Body of pancreas (tissue), 4 donors: ENCODE measurements around the gene DUS2.

Experiments
- POLR2A ChIP-seq, 3 donors: fragments of 450-650 bp; IDR thresholded peaks; one replicate each; pipeline ENCODE4 v1.6.1; 2016; ENCODE audit warnings: antibody characterized with exemption in 3 of 3, mild to moderate bottlenecking in 2 of 3
- TF ChIP-seq, protein P1 (sequence below), 7 experiments: fragments of 450-650 bp in 4 of 7; fragments of 200-600 bp in 3 of 7; sonication (generic) in 3 of 7; IDR thresholded peaks; one replicate each; pipeline ENCODE4 v1.5.1; 2016 to 2019; ENCODE audit warnings: antibody characterized with exemption in 7 of 7

GRCh38 chr16:68073902-68074760, 51.0 kb downstream of the DUS2 start:
- TF ChIP-seq, protein P1, sequence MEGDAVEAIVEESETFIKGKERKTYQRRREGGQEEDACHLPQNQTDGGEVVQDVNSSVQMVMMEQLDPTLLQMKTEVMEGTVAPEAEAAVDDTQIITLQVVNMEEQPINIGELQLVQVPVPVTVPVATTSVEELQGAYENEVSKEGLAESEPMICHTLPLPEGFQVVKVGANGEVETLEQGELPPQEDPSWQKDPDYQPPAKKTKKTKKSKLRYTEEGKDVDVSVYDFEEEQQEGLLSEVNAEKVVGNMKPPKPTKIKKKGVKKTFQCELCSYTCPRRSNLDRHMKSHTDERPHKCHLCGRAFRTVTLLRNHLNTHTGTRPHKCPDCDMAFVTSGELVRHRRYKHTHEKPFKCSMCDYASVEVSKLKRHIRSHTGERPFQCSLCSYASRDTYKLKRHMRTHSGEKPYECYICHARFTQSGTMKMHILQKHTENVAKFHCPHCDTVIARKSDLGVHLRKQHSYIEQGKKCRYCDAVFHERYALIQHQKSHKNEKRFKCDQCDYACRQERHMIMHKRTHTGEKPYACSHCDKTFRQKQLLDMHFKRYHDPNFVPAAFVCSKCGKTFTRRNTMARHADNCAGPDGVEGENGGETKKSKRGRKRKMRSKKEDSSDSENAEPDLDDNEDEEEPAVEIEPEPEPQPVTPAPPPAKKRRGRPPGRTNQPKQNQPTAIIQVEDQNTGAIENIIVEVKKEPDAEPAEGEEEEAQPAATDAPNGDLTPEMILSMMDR (IDR thresholded peaks at IDR 0.05) = no peak
- no peak for TF ChIP-seq POLR2A (IDR thresholded peaks at IDR 0.05)
